SK-N-DZ (cell line): ENCODE data around the gene ABCA1. TPM values are rescaled to one million over a fixed set of nuclear protein-coding genes. Genes with fewer than 3 reads are reported as not detected.
A peak's percentile ranks its signal among the peaks of the same experiment; 100 is the strongest.
"Not testable (repeated sequence)": the region's sequence is repeated elsewhere in the genome, so short reads cannot be mapped to it uniquely, and the experiment has no call there.

ENCODE experiments used
- DNase-seq: peaks from one replicate; pipeline ENCODE4 v3.0.0-alpha.2; 2015; ENCODE audit warnings: low spot score
- polyA plus RNA-seq, 2 experiments: library from polyadenylated mRNA; depleted of rRNA; stranded (reverse); fragments of >200 nt; gene quantifications; 2 replicates each; pipeline ENCODE4 v1.2.3, GENCODE V29; 2014

The ABCA1 gene, protein sequence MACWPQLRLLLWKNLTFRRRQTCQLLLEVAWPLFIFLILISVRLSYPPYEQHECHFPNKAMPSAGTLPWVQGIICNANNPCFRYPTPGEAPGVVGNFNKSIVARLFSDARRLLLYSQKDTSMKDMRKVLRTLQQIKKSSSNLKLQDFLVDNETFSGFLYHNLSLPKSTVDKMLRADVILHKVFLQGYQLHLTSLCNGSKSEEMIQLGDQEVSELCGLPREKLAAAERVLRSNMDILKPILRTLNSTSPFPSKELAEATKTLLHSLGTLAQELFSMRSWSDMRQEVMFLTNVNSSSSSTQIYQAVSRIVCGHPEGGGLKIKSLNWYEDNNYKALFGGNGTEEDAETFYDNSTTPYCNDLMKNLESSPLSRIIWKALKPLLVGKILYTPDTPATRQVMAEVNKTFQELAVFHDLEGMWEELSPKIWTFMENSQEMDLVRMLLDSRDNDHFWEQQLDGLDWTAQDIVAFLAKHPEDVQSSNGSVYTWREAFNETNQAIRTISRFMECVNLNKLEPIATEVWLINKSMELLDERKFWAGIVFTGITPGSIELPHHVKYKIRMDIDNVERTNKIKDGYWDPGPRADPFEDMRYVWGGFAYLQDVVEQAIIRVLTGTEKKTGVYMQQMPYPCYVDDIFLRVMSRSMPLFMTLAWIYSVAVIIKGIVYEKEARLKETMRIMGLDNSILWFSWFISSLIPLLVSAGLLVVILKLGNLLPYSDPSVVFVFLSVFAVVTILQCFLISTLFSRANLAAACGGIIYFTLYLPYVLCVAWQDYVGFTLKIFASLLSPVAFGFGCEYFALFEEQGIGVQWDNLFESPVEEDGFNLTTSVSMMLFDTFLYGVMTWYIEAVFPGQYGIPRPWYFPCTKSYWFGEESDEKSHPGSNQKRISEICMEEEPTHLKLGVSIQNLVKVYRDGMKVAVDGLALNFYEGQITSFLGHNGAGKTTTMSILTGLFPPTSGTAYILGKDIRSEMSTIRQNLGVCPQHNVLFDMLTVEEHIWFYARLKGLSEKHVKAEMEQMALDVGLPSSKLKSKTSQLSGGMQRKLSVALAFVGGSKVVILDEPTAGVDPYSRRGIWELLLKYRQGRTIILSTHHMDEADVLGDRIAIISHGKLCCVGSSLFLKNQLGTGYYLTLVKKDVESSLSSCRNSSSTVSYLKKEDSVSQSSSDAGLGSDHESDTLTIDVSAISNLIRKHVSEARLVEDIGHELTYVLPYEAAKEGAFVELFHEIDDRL (N-terminal part only)
- polyA plus RNA-seq (2014; cell fraction: cytosol; rRNA removed), result 3.8 and 5.6 TPM in 2 replicates
- 6.6 and 10.4 TPM in 2 replicates for polyA plus RNA-seq (2014; cell fraction: nucleus; rRNA removed)

DNA sequence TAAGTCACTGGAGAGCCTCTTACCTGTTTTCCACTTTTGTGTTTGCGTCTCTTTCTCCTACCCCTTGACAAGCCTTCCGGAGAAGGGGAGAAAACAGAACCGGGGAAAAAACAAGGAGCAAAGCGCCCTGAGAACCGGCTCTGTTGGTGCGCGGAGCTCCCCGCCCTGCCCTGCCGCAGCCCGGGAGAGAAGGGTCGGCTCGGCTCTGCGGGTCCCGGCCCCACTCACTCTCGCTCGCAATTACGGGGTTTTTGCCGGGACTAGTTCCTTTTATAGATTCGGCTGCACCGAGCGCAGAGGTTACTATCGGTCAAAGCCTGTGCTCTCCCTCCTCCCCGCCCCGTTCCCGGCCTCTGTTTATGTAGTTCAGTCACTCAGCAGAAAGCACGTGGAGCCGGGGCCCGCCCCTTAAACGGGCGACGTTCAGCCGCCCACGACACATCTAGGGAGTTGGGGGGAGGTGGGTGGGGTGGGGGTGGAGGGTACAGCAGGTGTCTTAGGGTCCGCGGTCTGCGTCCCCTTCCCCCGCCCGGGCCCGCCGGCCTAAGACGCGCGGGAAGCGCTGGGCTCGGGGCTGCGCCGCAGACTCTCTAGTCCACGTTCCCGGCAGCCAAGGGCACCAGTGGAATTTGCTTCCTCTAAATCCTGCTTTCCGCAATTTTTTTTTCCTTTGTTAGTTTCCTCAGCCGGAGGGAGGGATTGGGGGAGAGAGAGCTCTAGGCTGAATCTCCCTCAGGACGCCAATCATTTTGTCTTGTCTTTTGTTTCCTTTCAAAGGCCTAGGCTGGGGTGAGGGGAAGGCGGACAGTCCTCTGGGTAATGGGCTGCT lies at the start of gene ABCA1:
Gene ABCA1, minus strand, starts transcription at position 244 of the 829 bp plus-strand sequence. CDS start 24,476 bp downstream, outside the sequence.
- DNase-seq, result peak; percentile 86

DNA sequence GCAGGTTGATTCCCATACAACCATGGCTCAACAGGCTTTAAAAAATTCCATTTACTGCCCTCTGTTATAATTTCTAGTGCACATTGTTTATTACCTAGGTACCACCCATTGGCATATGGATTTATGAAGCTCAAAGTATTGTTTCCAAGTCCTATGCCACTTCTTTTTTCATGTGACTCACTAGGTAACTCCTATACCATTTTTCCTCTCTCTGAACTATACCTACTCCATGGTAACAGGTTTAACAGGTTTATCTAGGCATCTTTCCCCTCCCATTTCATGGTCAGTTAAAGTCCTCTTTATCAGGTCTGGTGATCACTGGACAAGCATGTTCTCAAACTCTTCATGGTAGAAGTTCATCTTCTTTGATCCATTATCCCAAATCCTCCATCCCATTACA lies 49.6 kb upstream of the ABCA1 start:
- no peak for DNase-seq

DNA sequence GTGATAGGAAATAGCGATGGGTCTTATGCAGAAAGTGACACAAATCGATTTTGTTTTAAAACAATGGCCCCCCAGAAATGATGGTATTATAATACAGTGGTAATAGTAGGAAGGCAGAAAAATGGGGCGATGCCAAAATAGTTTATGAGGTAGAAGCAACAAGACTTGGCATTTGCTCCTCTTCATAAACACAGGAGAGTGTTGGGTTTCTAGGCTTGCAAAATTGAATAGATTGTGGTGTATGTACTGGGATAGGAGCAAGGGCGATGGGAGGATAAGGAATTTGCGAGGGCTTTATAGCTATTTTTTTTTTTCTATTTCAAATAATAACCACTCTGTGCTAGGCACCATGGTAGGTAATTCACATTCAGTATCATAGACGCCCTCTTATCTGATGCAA lies 49.2 kb upstream of the ABCA1 start:
- no peak for DNase-seq

DNA sequence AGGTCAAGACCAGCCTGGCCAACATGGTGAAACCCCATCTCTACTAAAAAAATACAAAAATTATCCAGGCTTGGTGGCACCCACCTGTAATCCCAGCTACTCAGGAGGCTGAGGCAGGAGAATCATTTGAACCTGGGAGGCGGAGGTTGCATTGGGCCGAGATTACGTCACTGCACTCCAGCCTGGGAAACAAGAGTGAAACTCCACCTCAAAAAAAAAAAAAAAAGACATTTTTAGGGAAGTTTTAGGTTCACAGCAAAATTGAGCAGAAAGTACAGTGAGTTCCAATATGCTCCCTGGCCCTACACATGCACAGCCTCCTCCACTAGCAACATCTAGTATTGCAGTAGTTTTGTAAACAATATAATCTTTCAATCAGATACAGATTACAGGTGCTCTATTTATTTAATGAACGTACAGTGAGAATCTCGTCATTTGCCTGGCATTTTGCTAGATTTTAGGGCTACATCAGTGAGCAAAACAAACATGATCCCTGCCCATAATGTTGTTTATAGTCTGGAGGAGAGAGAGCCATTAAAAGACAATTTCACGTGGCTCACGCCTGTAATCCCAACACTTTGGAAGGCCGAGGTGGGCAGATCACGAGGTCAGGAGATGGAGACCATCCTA lies 48.1 kb upstream of the ABCA1 start:
- DNase-seq, result not testable (repeated sequence)

DNA sequence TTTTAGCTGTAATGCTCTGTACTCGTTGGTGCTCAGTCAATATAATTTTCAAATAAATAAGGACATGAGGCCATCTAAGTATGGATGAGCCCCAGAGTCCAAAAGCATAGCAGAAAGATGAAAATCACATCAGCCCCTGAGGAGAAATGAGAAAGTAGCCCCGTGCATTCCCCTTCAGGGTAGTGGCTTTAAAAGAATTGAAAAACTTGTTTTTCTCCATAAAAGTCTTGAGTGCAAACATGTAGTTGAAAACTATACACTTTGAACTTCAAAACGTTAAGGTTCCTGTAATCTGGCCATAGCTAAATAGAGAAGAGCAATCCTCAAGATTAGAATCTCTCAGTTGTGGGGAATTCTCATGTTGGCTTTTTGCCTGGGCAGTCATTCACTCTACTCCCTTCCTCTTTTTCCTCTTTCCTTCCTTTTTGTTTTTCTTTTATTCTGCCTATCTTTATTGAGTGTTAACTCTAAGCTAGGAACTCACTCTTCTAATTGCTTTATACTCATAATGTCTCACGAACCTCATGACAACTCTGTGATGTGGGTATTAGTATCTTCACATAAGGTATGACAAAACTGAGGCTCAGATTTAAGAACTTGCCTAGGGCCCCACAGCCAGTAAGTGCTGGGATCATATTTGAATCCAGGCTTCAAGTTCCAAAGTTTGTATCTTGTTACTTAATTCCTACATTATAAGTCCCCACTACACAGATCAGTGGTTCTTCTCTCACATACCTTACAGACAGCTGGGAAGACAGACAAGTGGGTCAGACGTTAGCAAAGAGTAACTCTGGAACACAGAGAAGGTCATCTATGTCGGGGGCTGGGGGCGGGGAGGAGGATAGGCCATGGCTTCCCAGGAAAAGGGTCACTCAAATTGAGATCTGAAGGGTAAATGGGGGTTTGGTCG lies 46.4 kb upstream of the ABCA1 start:
- no peak for DNase-seq

DNA sequence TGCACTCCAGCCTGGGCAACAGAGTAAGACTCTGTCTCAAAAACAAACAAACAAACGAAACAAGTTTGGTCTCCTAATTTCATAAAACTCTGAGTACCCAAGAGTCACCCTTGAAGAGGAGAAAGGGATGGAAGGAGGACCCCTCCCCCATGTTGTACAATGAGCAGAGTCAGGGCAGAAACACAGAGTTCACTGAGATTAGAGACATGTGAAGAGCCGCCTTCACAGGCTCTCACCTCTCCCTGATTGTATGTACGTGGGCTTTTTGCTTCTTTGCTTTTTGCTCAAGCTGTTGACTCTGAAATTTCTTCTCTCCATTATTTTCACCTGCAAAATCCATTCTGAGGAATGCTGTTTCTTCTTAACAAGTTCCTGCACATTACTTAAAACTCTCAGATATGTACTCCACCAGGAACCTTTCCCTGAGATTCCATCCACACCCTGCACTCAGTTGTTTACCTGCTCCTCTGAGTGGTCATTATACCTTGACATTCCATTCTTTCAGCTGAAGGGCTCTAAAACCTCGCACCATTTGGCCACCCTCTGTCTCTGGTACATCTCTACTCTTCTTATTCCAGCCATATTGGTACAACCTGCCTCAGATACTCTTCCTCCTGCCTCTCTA lies 44.4 kb upstream of the ABCA1 start:
- DNase-seq, result no peak

DNA sequence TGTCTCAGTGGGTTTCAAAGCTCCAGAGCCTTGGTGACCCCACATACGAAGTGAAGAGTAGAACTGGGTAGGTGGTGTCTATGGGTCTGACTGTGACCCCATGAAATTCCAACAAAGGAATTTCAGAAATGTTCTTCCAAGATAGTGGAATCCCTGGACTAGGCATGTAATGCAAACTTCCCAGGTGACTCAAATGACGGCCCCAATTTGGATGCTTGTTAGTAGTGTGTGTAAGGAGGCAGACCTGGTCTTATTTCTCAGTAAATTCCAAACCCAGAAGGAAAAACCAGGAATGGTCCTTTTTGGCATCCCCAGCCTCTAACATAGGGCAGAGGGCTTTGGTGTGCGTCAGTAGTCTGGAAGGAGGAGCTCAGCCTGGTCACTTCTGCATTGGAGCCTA lies 43.6 kb upstream of the ABCA1 start:
- no peak for DNase-seq

DNA sequence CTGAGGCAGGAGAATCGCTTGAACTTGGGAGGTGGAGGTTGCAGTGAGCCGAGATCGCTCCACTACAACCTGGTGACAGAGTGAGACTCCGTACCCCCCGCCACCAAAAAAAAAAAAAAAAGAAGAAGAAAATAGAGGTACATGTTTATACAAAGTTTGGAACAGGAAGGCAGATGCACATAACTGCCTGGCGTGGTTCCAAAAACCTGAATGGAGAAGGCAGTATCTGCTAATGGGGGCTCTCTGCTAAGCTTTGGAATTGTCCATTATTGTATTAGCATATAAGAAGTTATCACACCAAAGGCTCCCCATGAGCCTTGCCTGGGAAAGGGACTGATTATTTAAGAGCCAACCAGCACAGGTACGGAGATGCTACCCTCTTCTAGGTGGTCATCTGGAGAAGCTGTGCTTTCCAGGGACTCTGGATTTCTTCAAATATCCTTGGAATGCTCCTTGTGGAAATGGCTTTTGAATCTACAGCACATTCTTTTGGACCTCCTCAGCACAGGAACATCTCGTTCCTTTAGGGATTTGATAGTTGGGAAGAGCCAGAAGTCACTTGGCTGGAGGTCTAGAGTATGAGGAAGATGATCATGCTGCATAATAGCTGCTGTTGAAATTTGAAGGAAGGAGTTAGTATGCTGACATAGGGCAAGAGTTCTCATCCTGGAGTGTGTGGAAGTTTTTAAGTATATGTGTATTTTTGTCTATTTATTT lies 42.5 kb upstream of the ABCA1 start:
- no peak for DNase-seq

DNA sequence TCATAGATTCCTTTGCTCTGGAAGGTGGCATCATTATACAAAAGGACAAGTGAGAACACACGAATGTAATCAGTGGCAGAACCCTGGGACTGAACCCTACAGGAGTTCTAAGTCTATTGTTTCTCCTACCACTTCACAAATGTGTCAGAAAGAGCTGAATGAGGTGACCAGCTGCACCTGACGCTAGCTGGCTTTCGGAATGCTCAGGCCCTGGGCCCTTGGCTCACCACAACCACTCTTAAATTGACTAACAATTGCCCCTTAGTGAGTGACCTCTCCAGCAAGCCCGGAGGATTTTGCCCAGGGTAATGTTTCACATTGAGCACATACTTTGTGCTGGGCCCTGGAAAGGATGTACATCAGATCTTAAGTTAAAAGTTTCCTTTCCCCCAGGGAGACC lies 41.2 kb upstream of the ABCA1 start:
- DNase-seq, result no peak

DNA sequence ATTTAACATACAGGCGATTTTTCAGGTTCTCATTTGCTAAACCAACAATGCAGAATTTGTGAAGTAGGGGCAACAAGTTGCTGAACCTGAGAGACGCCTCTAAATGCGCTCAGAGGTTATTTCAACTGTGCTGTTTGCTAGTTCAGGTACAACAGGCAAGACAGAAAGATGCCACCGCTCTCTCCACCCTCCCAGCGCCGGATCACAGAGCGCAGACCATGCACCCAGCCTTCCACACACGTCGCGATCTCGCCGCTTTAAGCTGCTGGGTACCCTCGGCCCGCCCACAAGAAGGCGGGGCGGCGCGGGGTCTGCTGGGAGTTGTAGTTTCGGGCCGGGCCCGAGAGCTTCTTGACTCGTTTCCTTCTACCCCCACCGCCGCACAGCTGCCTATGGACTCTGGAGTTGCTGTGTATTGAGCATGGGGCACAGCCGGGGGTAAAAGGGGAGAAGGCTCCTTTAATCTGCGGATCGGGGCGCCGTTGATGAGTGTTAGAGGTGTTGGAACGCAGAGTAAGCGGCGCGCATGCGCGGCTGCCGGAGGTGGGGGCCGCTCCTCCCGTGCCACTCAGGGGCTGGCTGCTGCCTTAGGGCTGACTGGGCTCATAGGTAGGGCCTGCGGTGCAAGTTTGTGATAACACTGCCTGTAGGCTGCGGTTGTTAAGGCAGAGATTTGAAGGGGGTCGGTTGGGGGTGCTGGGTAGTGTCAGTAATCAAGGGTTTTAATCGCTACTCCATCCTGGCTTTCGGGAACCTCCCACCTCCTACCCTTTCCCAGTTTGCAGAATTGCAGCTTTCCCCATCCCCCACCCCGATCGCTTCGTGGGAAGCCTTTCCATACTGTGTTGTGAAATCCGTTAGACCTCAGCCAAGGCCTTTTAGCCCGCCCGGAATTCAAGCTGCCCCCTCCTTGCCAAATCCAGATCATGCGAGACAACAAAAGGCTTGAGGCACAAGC lies 40.3 kb upstream of the ABCA1 start:
- peak; percentile 91 for DNase-seq

DNA sequence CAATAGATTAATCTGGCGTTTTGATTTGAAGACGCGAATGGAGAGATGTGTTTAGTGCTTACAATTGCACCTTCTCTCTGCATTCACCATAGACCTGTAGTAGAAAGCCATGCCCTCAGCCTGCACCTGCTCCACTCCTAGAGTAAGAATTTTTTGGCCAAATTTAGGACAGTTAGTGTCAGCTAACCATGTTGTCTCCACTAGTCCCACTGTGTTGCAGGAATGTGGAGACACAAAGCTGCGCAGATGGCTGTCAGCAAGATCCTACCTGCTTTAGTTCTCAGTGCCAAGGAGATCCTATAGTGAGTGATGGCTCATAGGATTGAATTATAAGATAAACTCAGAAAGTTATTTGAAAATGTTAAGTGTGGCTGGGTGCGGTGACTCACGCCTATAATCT lies 35.1 kb upstream of the ABCA1 start:
- no peak for DNase-seq

DNA sequence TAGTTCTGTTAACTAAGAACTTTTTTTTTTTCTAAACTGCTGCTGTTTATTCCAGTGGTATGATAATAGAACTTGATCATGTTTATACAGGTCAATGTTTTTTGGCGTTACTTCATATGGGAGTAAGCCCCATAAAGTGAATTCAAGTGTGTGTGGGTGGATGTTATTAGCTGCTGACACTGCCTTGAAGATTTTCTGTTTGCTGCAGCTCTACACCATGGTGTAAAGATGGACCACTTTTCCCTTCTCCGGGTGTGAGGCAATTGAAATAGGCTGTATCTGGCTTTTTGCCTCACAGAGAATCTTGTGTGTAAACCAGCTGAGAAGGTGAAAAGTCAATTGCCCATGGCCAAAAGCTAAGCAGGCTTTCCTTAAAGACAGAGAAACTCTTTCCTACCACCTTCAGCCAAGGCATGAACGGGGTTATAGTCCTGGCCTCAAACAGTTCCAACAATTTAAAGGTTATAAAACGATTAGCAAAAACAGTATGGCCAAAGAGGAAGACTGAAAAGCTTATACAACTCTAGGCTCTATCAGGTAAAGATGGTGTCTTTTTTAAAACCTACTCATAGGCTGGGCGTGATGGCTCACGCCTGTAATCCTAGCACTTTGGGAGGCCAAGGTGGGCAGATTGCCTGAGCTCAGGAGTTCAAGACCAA lies 33.9 kb upstream of the ABCA1 start:
- no peak for DNase-seq

DNA sequence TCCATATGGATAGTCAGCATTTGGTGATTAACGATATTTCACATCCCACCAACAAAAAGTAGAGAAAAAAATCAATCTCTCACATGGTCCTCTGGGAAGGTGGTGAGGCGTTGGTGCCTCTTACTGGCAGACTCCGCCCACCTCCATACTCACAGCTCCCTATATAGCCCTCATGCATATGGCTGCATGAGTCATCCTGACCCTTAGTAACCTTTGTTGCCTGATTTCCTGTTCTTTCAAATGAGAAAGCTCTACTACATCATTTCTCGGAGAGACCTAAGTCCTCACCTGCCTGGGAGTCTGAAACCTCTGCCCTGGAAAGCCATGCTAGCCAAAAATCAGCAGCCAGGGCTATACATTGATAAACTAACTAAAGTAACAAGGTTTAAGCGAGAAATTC lies 33.3 kb upstream of the ABCA1 start:
- no peak for DNase-seq

DNA sequence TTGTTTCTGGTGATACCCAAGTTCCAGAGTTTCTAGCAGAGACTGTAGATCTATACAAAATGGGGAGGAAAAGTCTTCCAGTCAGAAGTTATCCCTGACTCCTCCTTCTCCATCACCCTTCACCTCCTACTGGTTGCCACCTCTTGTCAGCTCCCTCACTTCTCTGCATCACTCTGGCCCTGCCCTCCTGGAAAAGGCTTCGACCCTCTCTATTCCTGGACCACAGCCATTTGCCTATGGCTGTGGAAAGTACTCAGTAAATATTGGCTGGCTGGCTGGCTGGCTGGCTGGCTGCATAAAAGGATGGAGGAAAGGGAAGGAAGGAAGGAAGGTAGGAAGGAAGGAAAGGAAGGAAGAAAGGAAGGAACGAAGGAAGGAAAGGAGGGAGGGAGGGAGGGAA lies 32.7 kb upstream of the ABCA1 start:
- no peak for DNase-seq

DNA sequence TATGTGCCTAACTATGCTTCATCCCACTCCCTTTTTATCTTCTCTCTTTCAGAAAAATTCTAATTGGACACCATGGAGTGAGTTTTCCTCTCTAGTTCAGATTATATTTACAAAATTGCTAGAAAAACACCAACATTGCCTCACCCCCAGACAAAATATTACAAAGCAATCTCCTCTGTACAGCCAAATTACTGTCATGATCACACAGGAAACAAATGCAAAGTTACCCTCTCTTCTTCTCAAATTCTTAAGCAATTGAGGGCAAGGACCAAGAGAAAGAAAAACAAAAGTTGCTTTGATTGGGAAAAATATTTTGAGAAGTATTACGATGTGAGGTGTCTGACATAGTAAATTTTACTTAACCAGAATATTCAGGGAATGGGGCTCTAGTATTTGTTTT lies 30.8 kb upstream of the ABCA1 start:
- no peak for DNase-seq

DNA sequence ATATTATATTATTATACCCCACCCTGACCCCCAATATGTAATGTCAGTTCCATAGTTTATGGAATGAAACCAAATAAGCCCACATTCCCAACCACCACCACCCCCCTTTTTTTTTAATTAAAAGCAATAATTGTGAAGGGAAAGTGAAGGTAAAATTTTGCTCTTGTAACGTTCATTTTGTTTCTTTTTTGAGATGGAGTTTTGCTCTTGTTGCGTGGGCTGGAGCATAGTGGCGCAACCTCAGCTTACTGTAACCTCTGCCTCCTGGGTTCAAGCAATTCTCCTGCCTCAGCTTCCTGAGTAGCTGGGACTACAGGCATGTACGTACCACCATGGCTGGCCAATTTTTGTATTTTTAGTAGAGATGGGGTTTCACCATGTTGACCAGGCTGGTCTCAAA lies 30.1 kb upstream of the ABCA1 start:
- DNase-seq, result not testable (repeated sequence)
